GM12878 (cell line): ENCODE results near the gene APBA1. TPM values are rescaled to one million over a fixed set of nuclear protein-coding genes. Genes with fewer than 3 reads are reported as not detected.

ENCODE experiments used
- ATAC-seq: fragments of 200-7000 bp; cut with Tn5 transposase; 3 replicates; pipeline ENCODE4 v1.9.1; 2020; ENCODE audit warnings: mild to moderate bottlenecking, moderate library complexity
- BruUV-seq: library from RNA; stranded (reverse); fragments of 400-500 nt; replicated peaks from 2 replicates; lab custom pipeline; 2021; lab: Mats Ljungman, UMichigan
- CTCF ChIA-PET: fragments of 300-600 bp; sonication (Branson Sonifier 250); formaldehyde crosslinking; extraction: SDS; loops from one replicate; lab custom pipeline; 2021; ENCODE audit warnings: inconsistent platforms; lab: Yijun Ruan, JAX
- POLR2A ChIA-PET: fragments of 350-600 bp; formaldehyde crosslinking; extraction: SDS; loops from one replicate; lab custom pipeline; 2021; ENCODE audit warnings: inconsistent platforms; lab: Charles Lee
- RAD21 ChIA-PET: fragments of 300-600 bp; sonication (Branson Sonifier 250); formaldehyde crosslinking; loops from one replicate; lab custom pipeline; 2023; ENCODE audit warnings: antibody characterized with exemption; ENCODE audit not compliant: unreplicated experiment; lab: Charles Lee
- SMC1A ChIA-PET: fragments of 300-600 bp; sonication (Branson Sonifier 250); formaldehyde crosslinking; loops from one replicate; lab custom pipeline; 2023; ENCODE audit not compliant: unreplicated experiment, uncharacterized antibody; lab: Charles Lee
- DNase-seq: peaks from one replicate; pipeline ENCODE4 v3.0.0-alpha.2; 2011; ENCODE audit warnings: low read depth, low spot score
- FAIRE-seq: peaks from 3 replicates; lab custom pipeline; 2011; peaks lifted over from hg19 to GRCh38; lab: Jason Lieb, UNC
- H2AFZ ChIP-seq: 2 replicates; pipeline ENCODE4 v1.6.0; 2011; ENCODE audit warnings: low read depth, low read length, control low read depth; ENCODE audit not compliant: control insufficient read depth
- H3K27ac ChIP-seq: 2 replicates; pipeline ENCODE4 v1.5.1; 2011; ENCODE audit warnings: control low read depth; ENCODE audit not compliant: control insufficient read depth, insufficient read depth
- H3K27me3 ChIP-seq, 2 experiments: replicated peaks in 1 of 2; 2 replicates each; pipeline versions ENCODE4 v1.6.0 to v1.6.1; 2011; ENCODE audit warnings: low read length in 1 of 2; ENCODE audit not compliant: control insufficient read depth in 2 of 2, insufficient read depth in 2 of 2
- H3K36me3 ChIP-seq, 2 experiments: 2 replicates each; pipeline ENCODE4 v1.5.1; 2011; ENCODE audit warnings: low read length in 1 of 2; ENCODE audit not compliant: control insufficient read depth in 2 of 2, insufficient read depth in 2 of 2
- H3K4me1 ChIP-seq: 2 replicates; pipeline ENCODE4 v1.6.1; 2011; ENCODE audit warnings: mild to moderate bottlenecking, low read length, moderate library complexity, mixed read lengths; ENCODE audit not compliant: control insufficient read depth, insufficient read depth
- H3K4me2 ChIP-seq: 2 replicates; pipeline ENCODE4 v1.6.0; 2011; ENCODE audit warnings: control low read depth; ENCODE audit not compliant: control insufficient read depth, insufficient read depth
- H3K4me3 ChIP-seq: fragments of 200-600 bp; sonication (generic); 2 replicates; pipeline ENCODE4 v1.5.1; 2016
- H3K79me2 ChIP-seq: 2 replicates; pipeline ENCODE4 v1.6.0; 2011; ENCODE audit warnings: low read length; ENCODE audit not compliant: control insufficient read depth, insufficient read depth
- H3K9ac ChIP-seq: 2 replicates; pipeline ENCODE4 v1.8.0; 2011; ENCODE audit warnings: low read length, control low read depth, mixed read lengths; ENCODE audit not compliant: control insufficient read depth, insufficient read depth
- H3K9me3 ChIP-seq: replicated peaks from 3 replicates; pipeline ENCODE4 v1.5.1; 2011; ENCODE audit warnings: mild to moderate bottlenecking, low read length; ENCODE audit not compliant: control insufficient read depth, insufficient read depth
- H4K20me1 ChIP-seq: 2 replicates; pipeline ENCODE4 v1.6.0; 2011; ENCODE audit not compliant: control insufficient read depth, insufficient read depth
- BCL3 ChIP-seq: IDR thresholded peaks from 2 replicates; pipeline ENCODE4 v1.6.1; 2011; ENCODE audit warnings: borderline replicate concordance, low read depth, mild to moderate bottlenecking, moderate library complexity, low read length; ENCODE audit not compliant: insufficient read depth, poor library complexity, severe bottlenecking
- CBX5 ChIP-seq: sonication (generic); IDR thresholded peaks from 2 replicates; pipeline ENCODE4 v1.6.1; 2016; ENCODE audit warnings: low read depth, moderate library complexity, mild to moderate bottlenecking, inconsistent platforms
- CHD1 ChIP-seq: IDR thresholded peaks from 2 replicates; pipeline ENCODE4 v1.6.1; 2012; ENCODE audit warnings: low read depth, low read length, improper control_type of control experiment
- HSF1 ChIP-seq: fragments of 150-350 bp; IDR thresholded peaks from 2 replicates; pipeline ENCODE4 v1.6.1; 2014; ENCODE audit warnings: mild to moderate bottlenecking, low read depth, low read length
- MEF2B ChIP-seq: fragments of 450-650 bp; IDR thresholded peaks from 2 replicates; pipeline ENCODE4 v1.6.1; 2018; ENCODE audit warnings: mild to moderate bottlenecking, moderate library complexity; ENCODE audit not compliant: partially characterized antibody, poor library complexity, severe bottlenecking
- MTA2 ChIP-seq: fragments of 450-650 bp; IDR thresholded peaks from 2 replicates; pipeline ENCODE4 v1.6.1; 2016; ENCODE audit warnings: low read depth, mild to moderate bottlenecking, moderate library complexity
- MTA3 ChIP-seq: IDR thresholded peaks from 2 replicates; pipeline ENCODE4 v1.6.1; 2012; ENCODE audit warnings: low read length, inconsistent platforms, borderline replicate concordance
- PKNOX1 ChIP-seq: fragments of 450-650 bp; IDR thresholded peaks from 2 replicates; pipeline ENCODE4 v1.6.1; 2016; ENCODE audit warnings: mild to moderate bottlenecking
- RFX5 ChIP-seq: IDR thresholded peaks from 2 replicates; pipeline ENCODE4 v1.6.1; 2011; ENCODE audit warnings: low read depth, low read length, improper control_type of control experiment
- SMARCA5 ChIP-seq: fragments of 450-650 bp; IDR thresholded peaks from 2 replicates; pipeline ENCODE4 v1.6.1; 2017; ENCODE audit warnings: mild to moderate bottlenecking
- SPI1 ChIP-seq: IDR thresholded peaks from 2 replicates; pipeline ENCODE4 v1.6.1; 2011; ENCODE audit warnings: low read depth, mild to moderate bottlenecking, low read length, moderate library complexity, borderline replicate concordance; ENCODE audit not compliant: insufficient read depth
- SREBF1 ChIP-seq: IDR thresholded peaks from 2 replicates; pipeline ENCODE4 v1.6.1; 2012; ENCODE audit warnings: mild to moderate bottlenecking, low read length
- TAF1 ChIP-seq: IDR thresholded peaks from 2 replicates; pipeline ENCODE4 v1.6.1; 2011; ENCODE audit warnings: mild to moderate bottlenecking, low read depth, low read length, borderline replicate concordance
- TCF12 ChIP-seq: IDR thresholded peaks from 2 replicates; pipeline ENCODE4 v1.6.1; 2011; ENCODE audit warnings: low read depth, mild to moderate bottlenecking, low read length
- TCF3 ChIP-seq: IDR thresholded peaks from 2 replicates; pipeline ENCODE4 v1.6.1; 2012; ENCODE audit warnings: low read depth, mild to moderate bottlenecking, low read length, borderline replicate concordance; ENCODE audit not compliant: insufficient read depth
- WRNIP1 ChIP-seq: IDR thresholded peaks from 2 replicates; pipeline ENCODE4 v1.6.1; 2011; ENCODE audit warnings: low read depth, low read length, improper control_type of control experiment, borderline replicate concordance
- ZBTB40 ChIP-seq: fragments of 450-650 bp; IDR thresholded peaks from 2 replicates; pipeline ENCODE4 v1.6.1; 2016; ENCODE audit warnings: mild to moderate bottlenecking, moderate library complexity, borderline replicate concordance
- ZNF24 ChIP-seq: fragments of 450-650 bp; IDR thresholded peaks from 2 replicates; pipeline ENCODE4 v1.6.1; 2017; ENCODE audit warnings: antibody characterized with exemption, mild to moderate bottlenecking
- WGBS: methylation state at CpG from one replicate; pipeline ENCODE4 v1.1.6; 2016; ENCODE audit warnings: low lambda C conversion rate; ENCODE audit not compliant: insufficient replicate concordance, insufficient coverage; ENCODE audit errors: missing lambda C conversion rate; 5-methylcytosine and 5-hydroxymethylcytosine counted together
- in situ Hi-C: fragments of 300-500 bp; cut with MboI; formaldehyde crosslinking; loops from 9 replicates; pipeline ENCODE4 v1.14.3; 2018; ENCODE audit warnings: mixed read lengths
- intact Hi-C: fragments of 100-400 bp; cut with micrococcal nuclease; formaldehyde crosslinking; loops from one replicate; pipeline ENCODE4 v1.14.2; 2022; ENCODE audit not compliant: unreplicated experiment
- polyA plus RNA-seq, 11 experiments: library from polyadenylated mRNA; depleted of rRNA in 4 of 11; unstranded in 6 of 11; stranded (reverse) in 5 of 11; fragments of >200 nt; fragmentation: Nextera tagmentation in 4 of 11; fragmentation: Illumina TruSeq in 1 of 11; extraction: Ambion mirVana in 4 of 11; extraction: Trizol in 1 of 11; gene quantifications; 1 replicate in 1 of 11; 2 replicates in 10 of 11; pipeline versions ENCODE4 v1.2.1 to v1.2.3, GENCODE V29; 2011 to 2016; ENCODE audit warnings: inconsistent platforms in 2 of 11, missing spikeins in 2 of 11, low read depth in 1 of 11
- total RNA-seq, 4 experiments: library from RNA; depleted of rRNA in 3 of 4; stranded (reverse); fragments of >200 nt in 3 of 4; fragmentation: Illumina TruSeq in 1 of 4; extraction: Trizol in 1 of 4; gene quantifications; 2 replicates each; pipeline versions ENCODE4 v1.2.1 to v1.2.3, GENCODE V29; 2013 to 2021

Gene APBA1
- total and polyA plus RNA-seq, 10 of the 15 experiments (the other 5 are each of a cell fraction or from before 2014, with no cell fraction given): 0.01 to 1.3 (median 0.05) TPM; not detected in 7

- intact Hi-C loops: no loop called here
- ChIA-PET RAD21 (no interaction called here), CTCF (no interaction called here), POLR2A (interaction anchor here (0.6 kb wide), 1 partner anchor 22 kb away, joined by 4 read pairs; no protein-coding TSS in a partner anchor), SMC1A (no interaction called here)
- peaks cover 0 to 1% of the 10 kb centered on the region in 2 experiments; a peak in 1 of 4 replicates for H3K27me3 ChIP-seq
- DNase-seq (no peak), ATAC-seq (no peak), FAIRE-seq (no peak)
- H3K27ac ChIP-seq: no peak overlapping the region
- no peaks in the 10 kb centered on the region for H4K20me1 ChIP-seq
- no peaks in the 10 kb centered on the region for H3K79me2 ChIP-seq
- no peaks in the 10 kb centered on the region for H3K4me1 ChIP-seq
- no peak overlapping the region for H3K4me2 ChIP-seq
- WGBS: 28% methylated on average over 6 of the region's 6 CpGs
- no peaks in the 10 kb centered on the region for H3K36me3 ChIP-seq
- no peak overlapping the region for H3K9ac ChIP-seq
- TF ChIP-seq BCL3 (no peak), SPI1 (no peak), CHD1 (no peak), CBX5 (no peak), HSF1 (no peak), ZBTB40 (no peak), WRNIP1 (no peak), ZNF24 (no peak), TCF3 (no peak), RFX5 (no peak), MTA2 (no peak), PKNOX1 (no peak), TCF12 (no peak), MTA3 (no peak), SMARCA5 (no peak), SREBF1 (no peak), TAF1 (no peak), MEF2B (no peak)
- H2AFZ ChIP-seq: no peak overlapping the region
- in situ Hi-C loops: no loop called here
- H3K9me3 ChIP-seq: no peaks in the 10 kb centered on the region
- H3K4me3 ChIP-seq: no peak overlapping the region
- BruUV-seq: no TSS peak
Observed at GRCh38 chr9:69385581-69386033, 286.6 kb downstream of the APBA1 start.
